Activated CD8-positive, alpha-beta memory T cell treated with anti-CD3 and anti-CD28 coated beads, Interleukin-2, amount 50 U/mL, for 48 hours (primary cell): ENCODE measurements around the gene CDC123.
"Not testable (repeated sequence)": the region's sequence is repeated elsewhere in the genome, so short reads cannot be mapped to it uniquely, and the experiment has no call there.

ENCODE experiments used
- DNase-seq: peaks from one replicate; pipeline ENCODE4 v3.0.0-alpha.2; 2020

The CDC123 gene

DNA sequence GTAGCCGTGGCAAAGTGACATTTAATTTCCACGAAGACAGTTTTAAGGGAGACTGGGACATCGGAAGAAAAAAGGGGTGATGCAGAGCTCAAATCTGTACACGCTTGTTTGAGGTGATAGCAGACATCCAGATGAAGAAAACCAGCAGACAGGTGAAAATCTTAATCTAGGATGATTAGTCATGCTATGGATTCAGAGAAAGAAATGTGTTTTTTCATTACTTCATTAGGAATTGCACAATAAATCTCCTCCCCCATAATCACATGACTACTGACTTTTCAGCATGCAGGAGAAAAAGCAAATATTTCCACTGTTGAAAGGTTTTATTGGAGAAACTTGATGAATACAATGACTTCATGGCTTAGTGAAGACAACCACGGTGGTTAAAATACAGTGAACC lies 2.8 kb upstream of the CDC123 start:
- DNase-seq, result no peak

GRCh38 chr10:12194752-12195271 lies 1.2 kb upstream of the CDC123 start:
- DNase-seq, result peak; percentile 69

DNA sequence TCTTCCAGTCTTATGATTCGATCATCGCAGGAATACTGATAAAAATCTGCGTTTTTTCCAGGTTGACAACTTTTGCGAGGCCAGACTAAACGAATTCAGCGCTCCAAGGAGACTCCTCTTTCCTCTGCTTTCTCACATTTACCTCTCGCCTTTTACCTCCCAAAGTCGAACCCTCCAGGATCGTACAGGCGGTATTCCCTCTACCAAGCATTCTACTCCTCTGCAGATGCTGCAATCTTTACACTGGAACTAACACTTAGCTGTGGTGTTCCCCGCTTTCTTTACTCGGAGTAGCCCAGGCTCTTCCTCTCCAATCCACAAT lies 746 bp upstream of the CDC123 start:
- no peak for DNase-seq

GRCh38 chr10:12196531-12197211 lies 683 bp downstream of the CDC123 start:
- DNase-seq, result no peak

- DNase-seq, result no peak
These were observed 2.2 kb downstream of the CDC123 start for GRCh38 chr10:12198156-12198555.

DNA sequence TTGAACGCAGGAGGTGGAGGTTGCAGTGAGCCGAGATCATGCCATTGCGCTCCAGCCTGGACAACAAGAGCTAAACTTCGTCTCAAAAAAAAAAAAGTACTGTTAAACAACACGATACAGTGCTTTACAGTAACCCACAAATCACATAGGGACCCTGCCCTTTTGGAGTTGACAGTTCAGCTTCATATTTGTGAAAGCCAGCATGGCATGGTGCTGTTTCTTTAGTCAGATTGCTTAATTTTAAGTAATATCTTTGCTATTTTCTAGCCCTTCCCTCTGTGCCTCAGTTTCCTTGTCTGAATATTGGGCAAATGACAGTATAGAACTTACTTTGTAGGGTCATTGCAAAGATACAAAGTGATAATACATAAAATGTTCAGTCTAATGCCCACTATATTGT lies 4.9 kb downstream of the CDC123 start:
- no peak for DNase-seq

- DNase-seq, result no peak
These were observed 5.6 kb downstream of the CDC123 start for GRCh38 chr10:12201543-12201942.

- DNase-seq, result no peak
These were observed 6.2 kb downstream of the CDC123 start for GRCh38 chr10:12202226-12202625.

- no peak for DNase-seq
These were observed 9.1 kb downstream of the CDC123 start for GRCh38 chr10:12205082-12205481.

- no peak for DNase-seq
These were observed 11.1 kb downstream of the CDC123 start for GRCh38 chr10:12207114-12207513.

- no peak for DNase-seq
These were observed 12.5 kb downstream of the CDC123 start for GRCh38 chr10:12208460-12208859.

GRCh38 chr10:12212454-12212853 lies 16.5 kb downstream of the CDC123 start:
- no peak for DNase-seq

DNA sequence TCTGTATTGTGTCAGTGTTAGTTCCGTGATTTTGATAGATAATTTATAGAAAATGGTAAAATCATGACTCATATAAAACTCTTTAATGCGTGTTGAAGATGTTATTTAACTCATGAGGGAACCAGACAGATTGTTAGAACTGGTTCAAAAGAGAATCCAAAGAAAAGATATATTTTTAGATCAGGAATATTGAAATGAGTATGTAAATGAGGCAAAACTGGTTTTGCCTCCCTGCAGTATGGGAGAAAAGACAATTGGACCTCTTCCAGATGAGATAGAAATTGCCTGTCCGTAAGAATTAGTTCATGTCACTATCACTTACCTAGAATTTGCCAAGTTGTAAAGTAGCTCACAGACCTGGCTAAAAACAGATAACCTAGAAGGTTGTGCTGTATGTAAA lies 17.6 kb downstream of the CDC123 start:
- no peak for DNase-seq

- DNase-seq, result no peak
These were observed 18.1 kb downstream of the CDC123 start for GRCh38 chr10:12214093-12214492.

DNA sequence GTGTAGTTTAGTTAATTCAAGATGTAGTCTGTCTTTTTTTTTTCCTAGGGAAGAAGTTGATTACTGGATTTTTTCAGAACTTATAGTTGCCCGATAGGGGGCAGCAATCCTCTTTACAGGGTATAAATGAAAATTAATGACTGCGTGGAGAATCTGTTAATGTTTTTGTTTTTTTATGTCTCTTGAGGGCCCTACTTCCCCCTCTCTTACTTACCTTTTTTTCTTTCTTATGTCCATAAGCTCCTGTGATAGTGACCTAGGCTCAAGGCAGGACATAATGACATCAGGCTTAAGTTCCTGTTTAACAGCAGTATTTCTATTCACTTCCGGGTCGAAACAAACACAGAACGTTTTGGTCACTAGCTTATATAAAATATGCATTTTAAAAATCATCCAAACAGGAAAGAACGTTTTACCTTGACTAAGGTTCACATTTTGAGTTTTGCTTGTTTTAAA lies 18.8 kb downstream of the CDC123 start:
- DNase-seq, result no peak

DNA sequence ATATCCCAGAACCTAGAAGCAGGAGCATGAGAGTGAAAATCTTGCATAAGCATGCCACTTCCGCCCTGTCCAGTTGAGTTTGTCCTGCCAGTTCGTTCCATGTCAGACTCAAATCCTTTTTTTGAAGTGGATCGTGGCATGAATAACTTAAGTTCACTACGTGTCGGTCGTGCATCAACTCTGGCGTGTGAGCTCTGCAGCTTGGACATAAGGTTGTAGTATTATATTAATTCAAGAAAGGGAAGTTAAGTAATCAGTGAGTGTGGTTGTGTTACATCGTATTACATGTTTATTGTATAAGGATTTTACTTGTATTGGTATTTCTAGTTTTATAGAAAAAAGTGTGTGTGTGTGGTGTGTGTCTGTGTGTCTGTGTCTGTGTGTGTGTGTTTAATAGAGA lies 23.0 kb downstream of the CDC123 start:
- no peak for DNase-seq

GRCh38 chr10:12221323-12222298 lies 25.6 kb downstream of the CDC123 start:
- no peak for DNase-seq

DNA sequence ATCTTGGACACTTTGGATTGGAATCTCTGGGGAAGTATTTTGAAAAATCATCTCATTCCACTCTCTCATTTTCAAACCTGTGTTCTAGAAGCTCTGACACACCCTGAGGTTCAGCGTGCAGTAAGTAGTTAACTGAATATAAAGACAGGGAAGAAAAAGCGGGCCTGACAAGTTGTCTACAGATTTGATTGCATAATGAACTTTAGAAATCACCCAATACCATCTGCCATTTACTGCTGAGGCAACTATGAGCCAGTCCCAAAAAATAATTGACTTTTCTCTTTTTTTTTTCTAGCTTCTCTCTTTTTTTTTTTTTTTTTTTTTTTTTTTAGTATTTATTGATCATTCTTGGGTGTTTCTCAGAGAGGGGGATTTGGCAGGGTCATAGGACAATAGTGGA lies 29.5 kb downstream of the CDC123 start:
- DNase-seq, result no peak

DNA sequence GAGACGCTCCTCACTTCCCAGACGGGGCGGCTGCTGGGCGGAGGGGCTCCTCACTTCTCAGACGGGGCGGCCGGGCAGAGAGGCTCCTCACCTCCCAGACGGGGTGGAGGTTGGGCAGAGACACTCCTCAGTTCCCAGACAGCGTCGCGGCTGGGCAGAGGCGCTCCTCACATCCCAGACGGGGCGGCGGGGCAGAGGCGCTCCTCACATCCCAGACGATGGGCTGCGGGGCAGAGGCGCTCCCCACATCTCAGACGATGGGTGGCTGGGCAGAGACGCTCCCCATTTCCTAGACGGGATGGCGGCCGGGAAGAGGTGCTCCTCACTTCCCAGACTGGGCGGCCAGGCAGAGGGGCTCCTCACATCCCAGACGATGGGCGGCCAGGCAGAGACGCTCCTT lies 30.4 kb downstream of the CDC123 start:
- not testable (repeated sequence) for DNase-seq

DNA sequence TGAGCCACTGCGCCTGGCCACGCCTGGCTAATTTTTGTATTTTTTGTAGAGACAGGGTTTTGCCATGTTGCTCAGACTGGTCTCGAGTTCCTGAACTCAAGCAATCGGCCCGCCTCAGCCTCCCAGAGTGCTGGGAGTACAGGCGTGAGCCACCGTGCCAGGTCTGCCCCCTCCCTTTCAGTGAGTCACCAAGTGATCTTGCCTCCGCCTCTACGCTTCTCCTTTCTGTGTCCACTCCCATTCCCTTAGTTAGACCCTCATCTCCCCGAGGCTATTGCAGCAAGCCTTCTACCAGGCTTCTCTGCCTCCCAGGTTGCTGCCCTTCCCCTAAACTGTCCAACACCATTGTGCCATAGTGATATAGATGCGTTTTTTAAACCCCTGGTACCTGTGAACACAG lies 32.9 kb downstream of the CDC123 start:
- DNase-seq, result no peak

- not testable (repeated sequence) for DNase-seq
These were observed 38.7 kb downstream of the CDC123 start for GRCh38 chr10:12234687-12235086.

GRCh38 chr10:12235116-12235694 lies 39.2 kb downstream of the CDC123 start:
- DNase-seq, result no peak

DNA sequence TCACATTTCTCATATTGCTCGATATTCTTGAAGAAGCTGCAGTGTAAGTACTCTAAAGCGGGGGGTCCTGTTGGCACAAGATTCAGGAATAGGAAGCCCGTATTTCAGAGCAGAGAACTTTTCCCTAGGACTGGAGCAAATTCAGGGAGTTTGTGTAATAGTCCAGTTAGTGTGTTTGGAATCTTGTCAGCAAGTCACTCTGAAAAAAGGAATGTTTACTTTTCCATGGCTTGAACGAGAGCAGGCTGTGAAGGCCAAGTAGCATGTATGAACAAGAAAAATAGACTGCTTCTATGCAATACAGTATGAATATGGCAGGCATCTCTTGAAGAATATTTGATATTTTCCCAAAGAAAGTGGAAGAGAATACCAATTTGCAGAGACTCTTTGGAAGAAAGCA lies 39.8 kb downstream of the CDC123 start:
- DNase-seq, result no peak
